ENCODE measurements around the gene APOO.

DNA sequence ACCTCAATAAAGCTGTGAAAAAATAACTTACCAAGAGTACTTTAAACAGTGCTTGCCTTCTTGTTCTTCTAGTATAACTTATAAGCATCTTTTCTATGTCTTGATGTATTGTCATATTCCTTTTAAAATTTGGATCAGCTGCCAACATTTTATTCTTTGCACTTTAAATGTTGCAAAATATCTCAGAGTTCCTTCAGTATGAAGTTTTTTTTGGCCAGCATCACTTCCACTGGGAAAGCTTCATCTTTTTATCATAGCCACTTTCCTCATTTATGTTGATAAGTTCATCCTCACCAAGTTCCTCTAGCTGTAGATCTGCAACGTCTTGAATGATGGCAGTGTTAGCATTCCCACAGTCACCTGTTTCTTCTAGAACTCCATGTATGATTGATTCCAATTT, 24.3 kb upstream of the APOO start:
- TF ChIP-seq, protein P1, sequence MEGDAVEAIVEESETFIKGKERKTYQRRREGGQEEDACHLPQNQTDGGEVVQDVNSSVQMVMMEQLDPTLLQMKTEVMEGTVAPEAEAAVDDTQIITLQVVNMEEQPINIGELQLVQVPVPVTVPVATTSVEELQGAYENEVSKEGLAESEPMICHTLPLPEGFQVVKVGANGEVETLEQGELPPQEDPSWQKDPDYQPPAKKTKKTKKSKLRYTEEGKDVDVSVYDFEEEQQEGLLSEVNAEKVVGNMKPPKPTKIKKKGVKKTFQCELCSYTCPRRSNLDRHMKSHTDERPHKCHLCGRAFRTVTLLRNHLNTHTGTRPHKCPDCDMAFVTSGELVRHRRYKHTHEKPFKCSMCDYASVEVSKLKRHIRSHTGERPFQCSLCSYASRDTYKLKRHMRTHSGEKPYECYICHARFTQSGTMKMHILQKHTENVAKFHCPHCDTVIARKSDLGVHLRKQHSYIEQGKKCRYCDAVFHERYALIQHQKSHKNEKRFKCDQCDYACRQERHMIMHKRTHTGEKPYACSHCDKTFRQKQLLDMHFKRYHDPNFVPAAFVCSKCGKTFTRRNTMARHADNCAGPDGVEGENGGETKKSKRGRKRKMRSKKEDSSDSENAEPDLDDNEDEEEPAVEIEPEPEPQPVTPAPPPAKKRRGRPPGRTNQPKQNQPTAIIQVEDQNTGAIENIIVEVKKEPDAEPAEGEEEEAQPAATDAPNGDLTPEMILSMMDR (IDR thresholded peaks at IDR 0.05) = no peak
- no peak for TF ChIP-seq EZH2phosphoT487 (IDR thresholded peaks at IDR 0.05)
